ENCODE data around the gene PSAP. TPM values are rescaled to one million over a fixed set of nuclear protein-coding genes. Genes with fewer than 3 reads are reported as not detected.

The PSAP gene
- total RNA-seq, 1 experiment from 2014 or later, result 429 TPM

- H3K27me3 ChIP-seq (replicated peaks; ENCODE audit: insufficient read depth, low read depth, low read length, poor library complexity), result no peaks in the 10 kb centered on the region
- peak overlapping the region; percentile 55 for H3K4me3 ChIP-seq (ENCODE audit: low read depth, low read length, poor library complexity, severe bottlenecking)
- intact Hi-C loops (cut with micrococcal nuclease; ENCODE audit: unreplicated experiment), result no loop called here
- no TSS peak for BruUV-seq (replicated peaks)
- CTCF ChIA-PET, result no interaction called here
- POLR2A ChIA-PET (ENCODE audit: low non-redundant PET), result no interaction called here
- no peaks in the 10 kb centered on the region for H3K9me3 ChIP-seq (ENCODE audit: low read depth, low read length, poor library complexity, severe bottlenecking)
- H3K36me3 ChIP-seq (ENCODE audit: insufficient read depth, low read length, poor library complexity, severe bottlenecking), result no peaks in the 10 kb centered on the region
- DNase-seq (ENCODE audit: low spot score), result no peak
- H3K27ac ChIP-seq (ENCODE audit: low read depth, low read length, poor library complexity, severe bottlenecking), result no peak overlapping the region
- no peak for TF ChIP-seq CTCF (conservative IDR thresholded peaks at IDR 0.05; ENCODE audit: low read depth, low read length)
- TF ChIP-seq EZH2 (IDR thresholded peaks at IDR 0.05; ENCODE audit: borderline replicate concordance, low read depth, low read length, poor library complexity, severe bottlenecking), result no peak
- peaks cover 10% of the 10 kb centered on the region for H3K4me1 ChIP-seq (ENCODE audit: insufficient read depth, low read length, poor library complexity, severe bottlenecking)
Observed at GRCh38 chr10:71889388-71889987, 38.4 kb upstream of the PSAP start.

- no peaks in the 10 kb centered on the region for H3K9me3 ChIP-seq (ENCODE audit: low read depth, low read length, poor library complexity, severe bottlenecking)
- intact Hi-C loops (cut with micrococcal nuclease; ENCODE audit: unreplicated experiment), result no loop called here
- no peaks in the 10 kb centered on the region for H3K36me3 ChIP-seq (ENCODE audit: insufficient read depth, low read length, poor library complexity, severe bottlenecking)
- peak overlapping the region; percentile 55 for H3K4me3 ChIP-seq (ENCODE audit: low read depth, low read length, poor library complexity, severe bottlenecking)
- peak overlapping the region; percentile 25 for H3K27ac ChIP-seq (ENCODE audit: low read depth, low read length, poor library complexity, severe bottlenecking)
- POLR2A ChIA-PET (ENCODE audit: low non-redundant PET), result no interaction called here
- H3K4me1 ChIP-seq (ENCODE audit: insufficient read depth, low read length, poor library complexity, severe bottlenecking), result peaks cover 10% of the 10 kb centered on the region
- H3K27me3 ChIP-seq (replicated peaks; ENCODE audit: insufficient read depth, low read depth, low read length, poor library complexity), result no peaks in the 10 kb centered on the region
- peak; percentile 79 for DNase-seq (ENCODE audit: low spot score)
- CTCF ChIA-PET, result no interaction called here
- TF ChIP-seq EZH2 (IDR thresholded peaks at IDR 0.05; ENCODE audit: borderline replicate concordance, low read depth, low read length, poor library complexity, severe bottlenecking), result no peak
- TF ChIP-seq CTCF (conservative IDR thresholded peaks at IDR 0.05; ENCODE audit: low read depth, low read length), result no peak; the same call in 1 of the 2 replicates
- BruUV-seq (replicated peaks), result TSS peak; percentile 62
Observed at GRCh38 chr10:71888623-71889387, 37.8 kb upstream of the PSAP start.

DNA sequence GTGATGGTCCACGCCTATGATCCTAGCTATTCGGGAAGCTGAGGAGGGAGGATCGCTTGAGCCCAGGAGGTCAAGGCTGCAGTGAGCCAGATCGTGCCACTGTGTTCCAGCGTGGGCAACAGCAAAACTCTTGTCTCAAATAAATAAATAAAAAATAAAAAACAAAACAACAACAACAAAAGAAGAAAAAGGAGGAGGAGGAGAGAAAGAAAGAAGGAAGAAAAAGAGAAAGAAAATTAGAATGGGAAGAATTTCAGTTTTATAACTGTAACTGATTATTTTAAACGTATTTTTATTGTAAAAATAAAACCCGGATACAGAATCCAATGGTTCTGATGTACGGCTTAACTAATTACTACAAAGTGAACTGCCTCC, 37.2 kb upstream of the PSAP start:
- TF ChIP-seq CTCF (conservative IDR thresholded peaks at IDR 0.05; ENCODE audit: low read depth, low read length) (no peak), EZH2 (IDR thresholded peaks at IDR 0.05; ENCODE audit: borderline replicate concordance, low read depth, low read length, poor library complexity, severe bottlenecking) (no peak)
- no peak overlapping the region for H3K27ac ChIP-seq (ENCODE audit: low read depth, low read length, poor library complexity, severe bottlenecking)
- CTCF ChIA-PET, result no interaction called here
- peak overlapping the region; percentile 55 for H3K4me3 ChIP-seq (ENCODE audit: low read depth, low read length, poor library complexity, severe bottlenecking)
- peaks cover 10% of the 10 kb centered on the region for H3K4me1 ChIP-seq (ENCODE audit: insufficient read depth, low read length, poor library complexity, severe bottlenecking)
- BruUV-seq (replicated peaks), result TSS peak; percentile 93
- no peaks in the 10 kb centered on the region for H3K27me3 ChIP-seq (replicated peaks; ENCODE audit: insufficient read depth, low read depth, low read length, poor library complexity)
- POLR2A ChIA-PET (ENCODE audit: low non-redundant PET), result no interaction called here
- H3K9me3 ChIP-seq (ENCODE audit: low read depth, low read length, poor library complexity, severe bottlenecking), result no peaks in the 10 kb centered on the region
- H3K36me3 ChIP-seq (ENCODE audit: insufficient read depth, low read length, poor library complexity, severe bottlenecking), result no peaks in the 10 kb centered on the region
- no peak for DNase-seq (ENCODE audit: low spot score)
- intact Hi-C loops (cut with micrococcal nuclease; ENCODE audit: unreplicated experiment), result no loop called here
